CD4-positive, alpha-beta T cell treated with Interleukin-6 for 4 hours (primary cell): ENCODE data around the gene ACO1.
"Not testable (repeated sequence)": the region's sequence is repeated elsewhere in the genome, so short reads cannot be mapped to it uniquely, and the experiment has no call there.

Source experiments
- DNase-seq: peaks from one replicate; pipeline ENCODE4 v3.0.0-alpha.2; 2020; ENCODE audit warnings: mixed read lengths

The ACO1 gene

GRCh38 chr9:32384364-32385151, at the start of gene ACO1:
ACO1 (plus strand) TSS chr9:32384643; CDS start chr9:32405507, 20,864 bp downstream.
- peak; percentile 92 for DNase-seq

GRCh38 chr9:32334916-32335895, 49.2 kb upstream of the ACO1 start:
- no peak for DNase-seq

- no peak for DNase-seq
Measured at GRCh38 chr9:32339424-32339823, 45.0 kb upstream of the ACO1 start.

GRCh38 chr9:32340361-32340760, 44.1 kb upstream of the ACO1 start:
- DNase-seq = no peak

- DNase-seq = no peak
Measured at GRCh38 chr9:32344551-32345182, 39.8 kb upstream of the ACO1 start.

GRCh38 chr9:32345243-32345642, 39.2 kb upstream of the ACO1 start:
- no peak for DNase-seq

GRCh38 chr9:32347571-32347970, 36.9 kb upstream of the ACO1 start:
- DNase-seq = no peak

- DNase-seq = no peak
Measured at GRCh38 chr9:32348106-32348695, 36.2 kb upstream of the ACO1 start.

GRCh38 chr9:32349013-32349412, 35.4 kb upstream of the ACO1 start:
- DNase-seq = no peak

GRCh38 chr9:32350682-32351081, 33.8 kb upstream of the ACO1 start:
- no peak for DNase-seq

GRCh38 chr9:32351845-32352244, 32.6 kb upstream of the ACO1 start:
- DNase-seq = no peak

GRCh38 chr9:32353476-32353875, 31.0 kb upstream of the ACO1 start:
- not testable (repeated sequence) for DNase-seq

GRCh38 chr9:32359452-32359851, 25.0 kb upstream of the ACO1 start:
- no peak for DNase-seq

GRCh38 chr9:32360983-32361673, 23.3 kb upstream of the ACO1 start:
- DNase-seq = no peak

GRCh38 chr9:32371279-32371678, 13.2 kb upstream of the ACO1 start:
- no peak for DNase-seq

GRCh38 chr9:32371679-32372078, 12.8 kb upstream of the ACO1 start:
- no peak for DNase-seq

- no peak for DNase-seq
Measured at GRCh38 chr9:32376285-32376684, 8.2 kb upstream of the ACO1 start.

GRCh38 chr9:32378496-32378895, 5.9 kb upstream of the ACO1 start:
- DNase-seq = peak; percentile 54

- DNase-seq = peak; percentile 66
Measured at GRCh38 chr9:32378993-32379729, 5.3 kb upstream of the ACO1 start.

- no peak for DNase-seq
Measured at GRCh38 chr9:32380944-32381343, 3.5 kb upstream of the ACO1 start.

- DNase-seq = no peak
Measured at GRCh38 chr9:32382565-32383320, 1.7 kb upstream of the ACO1 start.
